Measurements from ENCODE around the gene CSGALNACT2.

Gene CSGALNACT2

GRCh38 chr10:43203448-43204041, 65.3 kb downstream of the CSGALNACT2 start:
- peak; percentile 35 for DNase-seq

- DNase-seq, result no peak
These were observed 66.0 kb downstream of the CSGALNACT2 start for GRCh38 chr10:43204042-43204942.

- DNase-seq, result peak; percentile 64
These were observed 66.9 kb downstream of the CSGALNACT2 start for GRCh38 chr10:43204943-43205671.

DNA sequence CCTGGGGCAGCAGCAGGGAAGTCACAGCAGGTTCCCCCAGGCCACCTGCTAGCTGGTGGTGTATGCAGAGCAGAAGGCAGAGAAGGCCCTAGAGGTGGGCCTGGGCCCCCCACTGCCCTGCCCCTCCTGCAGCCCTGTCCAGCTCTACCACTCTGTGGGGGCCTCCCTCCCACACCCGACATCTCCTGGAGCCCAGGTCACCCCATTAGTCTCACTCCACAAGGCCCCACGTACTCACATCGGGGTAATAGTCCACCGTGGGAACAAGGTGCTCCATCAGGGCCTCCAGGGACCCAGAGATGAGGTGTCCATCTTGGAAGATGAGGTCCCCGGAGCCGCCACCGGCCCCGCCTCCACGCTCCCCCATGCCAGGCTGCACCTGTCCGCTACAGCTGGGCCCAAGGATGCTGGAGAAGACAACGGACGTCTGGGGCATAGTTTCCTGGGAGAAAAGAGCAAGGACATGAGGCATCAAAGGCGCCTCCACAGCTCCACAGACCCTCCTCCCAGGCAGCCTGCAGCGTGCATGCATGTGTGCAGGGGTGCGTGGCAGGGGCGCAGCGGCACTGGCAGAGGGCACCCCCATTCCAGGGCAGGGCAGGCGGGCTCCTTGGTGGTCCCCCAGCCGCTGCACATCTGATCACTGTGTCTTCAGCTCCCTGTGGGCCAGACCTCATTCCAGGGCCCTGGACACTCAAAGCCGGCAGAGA, 67.6 kb downstream of the CSGALNACT2 start:
- DNase-seq, result no peak

GRCh38 chr10:43206391-43207235, 68.4 kb downstream of the CSGALNACT2 start:
- no peak for DNase-seq

DNA sequence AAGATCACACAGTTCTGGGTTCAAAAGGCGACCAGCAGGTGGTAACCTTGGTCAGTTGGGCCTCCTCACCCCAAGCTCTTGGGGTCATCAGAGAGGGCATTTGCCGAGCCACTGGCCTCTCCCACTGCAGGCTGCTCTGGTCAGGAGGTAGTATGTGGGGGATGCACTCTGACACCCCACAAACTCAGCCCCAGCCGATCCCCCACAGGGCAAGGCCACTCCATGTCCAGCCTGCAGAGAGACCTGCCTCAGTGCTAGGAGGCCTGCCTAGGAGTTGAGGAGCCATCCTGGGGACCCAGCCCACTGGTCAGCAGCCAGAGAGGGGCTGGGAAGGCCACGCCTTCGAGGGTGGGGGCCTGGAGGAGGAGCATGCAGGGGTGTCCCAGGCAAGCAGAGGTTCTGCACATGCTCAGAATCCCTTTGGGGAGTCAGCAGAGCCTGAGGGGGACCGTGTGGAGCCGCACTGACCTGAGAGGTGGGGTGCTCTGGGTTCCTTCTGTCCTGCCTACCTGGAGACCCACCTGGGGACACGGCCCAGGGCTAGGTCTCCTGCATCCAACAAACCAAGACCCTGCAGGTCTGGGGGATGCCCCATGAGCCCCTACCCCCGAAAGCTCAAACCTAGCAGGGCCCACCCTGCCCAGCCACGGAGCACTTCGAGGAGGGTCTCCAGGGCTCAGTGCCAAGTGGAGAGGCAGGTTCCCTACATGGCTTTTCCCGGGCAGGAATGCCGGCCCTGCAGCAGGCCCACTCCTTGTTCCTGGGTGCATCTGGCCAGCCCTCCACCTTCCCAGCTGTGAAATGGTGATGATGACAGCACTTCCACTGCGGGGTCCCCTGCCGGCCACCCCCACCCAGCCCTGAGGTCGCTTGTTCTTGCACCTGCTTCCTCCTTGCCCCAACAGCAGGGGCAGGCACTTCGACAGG, 70.2 kb downstream of the CSGALNACT2 start:
- no peak for DNase-seq

DNA sequence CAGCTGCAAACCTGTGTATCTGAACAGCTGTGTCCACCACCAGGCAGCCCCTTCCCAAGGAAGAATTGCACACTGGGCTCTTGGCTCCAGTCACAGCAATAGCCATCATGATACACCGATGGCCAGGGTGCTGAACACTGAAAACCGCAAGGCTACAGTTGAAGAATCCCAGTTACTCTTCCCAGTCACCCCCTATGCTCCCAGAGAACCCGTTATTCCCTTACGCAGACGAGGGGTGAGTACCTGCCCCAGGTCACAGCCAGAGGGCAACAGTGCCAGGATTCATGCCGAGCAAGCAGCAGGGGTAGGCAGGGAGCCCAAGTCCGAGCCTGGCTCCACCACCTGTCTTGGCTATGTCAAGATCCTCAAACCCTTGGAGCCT, 70.8 kb downstream of the CSGALNACT2 start:
- DNase-seq, result no peak

- no peak for DNase-seq
These were observed 71.5 kb downstream of the CSGALNACT2 start for GRCh38 chr10:43209651-43210141.

DNA sequence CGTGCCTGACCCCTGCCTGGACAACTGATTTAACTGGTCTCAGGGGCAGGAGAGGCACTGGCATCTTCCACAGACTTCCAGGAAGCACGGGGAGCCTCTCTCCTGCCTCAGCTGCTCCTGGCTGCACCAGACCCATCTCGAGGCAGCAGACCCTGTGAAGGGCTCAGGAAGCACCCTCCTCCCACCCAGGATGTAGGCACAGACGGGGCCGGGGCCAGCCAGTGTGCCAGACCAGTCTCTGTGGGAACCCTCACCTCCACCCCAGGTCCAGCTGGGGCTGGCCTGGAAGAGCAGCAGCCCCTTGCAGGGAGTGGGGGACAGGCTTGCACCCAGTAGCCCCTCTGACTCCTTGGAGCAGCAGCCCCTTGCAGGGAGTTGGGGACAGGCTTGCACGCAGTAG, 72.3 kb downstream of the CSGALNACT2 start:
- no peak for DNase-seq

DNA sequence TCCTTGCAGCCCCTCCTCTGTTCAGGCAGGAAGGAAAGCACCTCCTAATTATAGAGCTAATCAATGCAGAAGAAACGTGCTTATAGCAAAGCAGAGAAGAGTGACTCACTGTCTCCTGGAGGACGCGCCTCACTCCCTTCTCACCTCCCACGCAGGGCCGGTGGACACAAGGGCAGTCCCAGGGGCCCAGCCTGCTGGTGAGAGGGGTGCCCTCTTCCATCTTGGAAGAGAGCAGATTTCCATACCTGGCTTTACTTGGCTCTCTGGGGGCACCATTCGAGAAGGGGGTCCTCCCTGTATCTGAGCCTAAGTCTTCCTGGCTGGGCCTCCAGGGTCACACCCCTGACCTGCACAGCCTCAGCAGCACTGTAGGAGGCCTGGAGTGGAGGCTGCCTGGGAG, 72.8 kb downstream of the CSGALNACT2 start:
- DNase-seq, result no peak

DNA sequence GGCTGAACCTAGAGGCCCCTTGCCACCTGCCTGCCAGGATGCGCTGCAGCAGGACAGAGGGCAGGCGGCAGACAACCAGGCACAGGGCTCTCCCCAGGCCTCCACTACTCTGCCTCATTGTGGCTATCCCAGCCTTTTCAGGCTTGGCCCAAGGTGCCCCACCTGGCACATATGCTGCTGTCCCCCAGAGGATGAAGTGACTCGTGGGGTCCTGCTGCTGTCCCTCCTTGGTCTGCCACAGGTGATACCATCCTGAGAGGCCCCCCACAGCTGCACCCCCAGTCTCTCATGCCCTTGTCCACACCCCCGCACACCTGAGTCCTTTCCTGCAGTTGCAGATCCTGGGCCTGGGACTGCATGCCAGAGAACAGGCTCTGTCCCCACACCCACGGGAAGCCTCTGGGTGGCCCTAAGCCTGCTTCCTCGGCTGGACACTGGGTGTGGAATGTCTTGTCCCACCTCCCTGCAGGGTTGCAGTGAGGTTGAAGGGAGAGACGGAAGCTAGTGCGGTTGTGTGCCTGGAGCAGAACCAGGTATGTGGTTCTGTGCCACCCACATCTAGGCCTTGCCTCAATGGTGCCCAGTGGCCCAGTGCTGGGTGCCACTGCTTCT, 73.3 kb downstream of the CSGALNACT2 start:
- DNase-seq, result no peak

DNA sequence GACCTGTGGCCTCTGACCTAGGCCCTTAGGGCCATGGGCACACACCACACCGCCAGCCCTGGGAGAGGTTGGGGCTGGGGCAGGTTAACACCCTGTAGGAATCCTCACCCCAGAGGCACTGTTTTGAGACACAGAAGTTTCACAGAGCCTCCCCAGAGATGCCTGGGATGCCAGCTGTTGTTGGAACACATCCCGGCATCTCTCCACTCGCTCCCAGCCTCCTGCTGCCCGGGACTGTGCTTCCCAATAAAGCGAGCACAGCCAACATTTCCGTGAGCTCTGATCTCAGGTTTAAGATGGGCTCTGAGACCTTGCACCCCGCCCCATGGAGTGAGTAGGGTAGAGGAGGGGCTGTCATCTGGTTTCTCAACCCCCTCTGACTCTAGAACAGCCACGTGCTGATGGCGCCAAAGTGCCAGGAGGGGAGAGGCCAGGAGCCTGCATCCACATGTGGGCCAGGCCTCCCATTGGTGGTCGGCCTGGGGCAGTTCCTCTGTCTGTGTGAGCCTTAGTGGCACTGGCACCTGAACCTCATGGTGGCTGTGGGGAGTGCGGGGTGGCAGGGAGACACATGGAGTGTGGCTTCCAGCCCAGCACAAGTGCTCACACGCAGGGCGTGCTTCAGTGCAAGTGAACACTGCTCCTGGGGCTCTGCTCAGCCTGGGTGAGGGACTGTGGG, 73.9 kb downstream of the CSGALNACT2 start:
- no peak for DNase-seq

GRCh38 chr10:43214071-43214955, 76.1 kb downstream of the CSGALNACT2 start:
- DNase-seq, result no peak

- DNase-seq, result no peak
These were observed 76.8 kb downstream of the CSGALNACT2 start for GRCh38 chr10:43214956-43215561.

DNA sequence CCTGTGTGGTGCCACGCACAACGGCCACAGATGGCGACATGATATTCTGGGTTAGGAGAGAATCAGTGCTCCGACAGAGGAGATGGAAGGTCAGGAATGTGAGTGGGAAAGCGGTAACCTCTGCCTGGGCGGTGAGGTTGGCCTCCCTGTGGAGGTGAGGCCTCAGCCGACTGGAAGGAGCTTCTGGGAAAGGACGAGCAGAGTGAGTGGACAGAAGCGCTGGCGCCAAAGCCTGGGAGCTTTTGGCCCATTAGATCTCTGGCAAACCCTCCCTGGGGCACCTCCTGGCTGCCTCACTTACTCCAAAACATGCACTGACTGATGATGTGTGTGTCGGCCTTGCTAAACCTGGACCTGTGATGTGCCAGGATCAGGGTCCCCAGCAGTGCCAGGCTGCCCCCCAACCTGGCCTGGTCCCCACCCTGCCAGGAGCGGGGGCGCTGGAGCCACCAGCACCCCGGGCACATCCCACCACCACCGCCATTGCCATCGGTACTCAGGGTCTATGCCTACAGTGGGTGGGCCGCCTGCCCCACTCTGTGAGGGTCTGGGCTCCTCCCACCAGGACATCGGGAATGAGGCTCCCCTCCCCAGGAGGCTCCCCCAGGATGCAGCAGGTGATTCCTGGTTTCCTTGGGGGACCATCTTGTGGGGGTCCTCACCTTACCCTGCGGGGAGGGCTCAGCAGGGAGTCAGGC, 77.7 kb downstream of the CSGALNACT2 start:
- no peak for DNase-seq

DNA sequence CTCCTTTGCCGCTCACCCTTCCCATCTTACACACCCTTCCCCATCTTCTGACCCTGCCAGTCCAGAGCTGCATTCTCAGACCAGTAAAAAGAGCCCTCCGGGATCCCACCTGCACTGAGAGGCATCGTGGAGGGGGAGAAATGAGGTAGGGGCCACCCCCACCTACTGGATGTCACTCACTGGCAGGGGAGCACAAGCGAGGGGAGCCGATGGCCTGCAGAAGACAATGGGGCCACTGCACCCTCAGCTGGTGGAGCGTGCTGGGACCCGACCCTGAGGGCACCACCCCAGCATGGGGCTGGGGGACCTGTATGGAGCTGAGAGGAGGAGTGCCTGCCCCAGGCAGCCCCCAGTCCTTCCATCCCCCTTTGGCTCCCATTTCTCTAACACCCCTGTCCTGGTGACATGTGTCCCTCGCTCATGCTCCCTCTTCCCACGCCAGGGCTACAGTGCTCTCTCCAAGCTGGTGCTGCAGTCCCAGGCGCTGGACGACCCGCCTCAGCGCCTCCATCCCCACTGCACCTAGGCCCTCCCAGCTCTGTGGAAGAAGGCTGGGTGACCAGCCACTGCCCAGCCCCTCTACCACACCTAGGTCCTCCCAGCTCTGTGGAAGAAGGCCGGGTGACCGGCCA, 78.8 kb downstream of the CSGALNACT2 start:
- DNase-seq, result no peak
